Neural cell (in vitro differentiated cells): Measurements from ENCODE around the gene OLFM4. TPM values are rescaled to one million over a fixed set of nuclear protein-coding genes. Genes with fewer than 3 reads are reported as not detected.

ENCODE experiments used
- H2AFZ ChIP-seq: fragments of 200-600, 300-800 bp; sonication (generic), shearing (Covaris generic); 2 replicates; pipeline ENCODE4 v1.6.0; 2014; ENCODE audit warnings: low read depth, mild to moderate bottlenecking, antibody characterized with exemption, low read length, moderate library complexity
- H3F3A ChIP-seq: fragments of 200-600 bp; shearing (Covaris generic); 2 replicates; pipeline ENCODE4 v1.6.1; 2016; ENCODE audit warnings: mild to moderate bottlenecking, moderate library complexity, mixed read lengths, antibody characterized with exemption, low read length; ENCODE audit not compliant: insufficient read depth, poor library complexity, severe bottlenecking
- H3K27ac ChIP-seq: fragments of 200-600, 300-800 bp; sonication (generic), shearing (Covaris generic); 2 replicates; pipeline ENCODE4 v1.5.1; 2014; ENCODE audit warnings: mild to moderate bottlenecking, low read length, moderate library complexity
- H3K27me3 ChIP-seq: fragments of 300-800, 200-600 bp; sonication (generic), shearing (Covaris generic); 2 replicates; pipeline ENCODE4 v1.6.0; 2014; ENCODE audit warnings: mild to moderate bottlenecking, low read depth, low read length, moderate library complexity; ENCODE audit not compliant: insufficient read depth
- H3K36me3 ChIP-seq: fragments of 300-800, 200-600 bp; sonication (generic), shearing (Covaris generic); 2 replicates; pipeline ENCODE4 v1.5.1; 2014; ENCODE audit warnings: mild to moderate bottlenecking, antibody characterized with exemption, low read length, moderate library complexity; ENCODE audit not compliant: insufficient read depth
- H3K4me2 ChIP-seq: fragments of 300-800, 200-600 bp; sonication (generic), shearing (Covaris generic); 2 replicates; pipeline ENCODE4 v1.6.0; 2014; ENCODE audit warnings: mild to moderate bottlenecking, low read length
- H3K4me3 ChIP-seq: fragments of 300-800, 200-600 bp; sonication (generic), shearing (Covaris generic); 2 replicates; pipeline ENCODE4 v1.5.1; 2014; ENCODE audit warnings: mild to moderate bottlenecking, low read length, moderate library complexity
- H3K79me2 ChIP-seq: fragments of 200-600 bp; shearing (Covaris generic); replicated peaks from 2 replicates; pipeline ENCODE4 v1.6.0; 2014; ENCODE audit warnings: mild to moderate bottlenecking, low read length, moderate library complexity; ENCODE audit not compliant: insufficient read depth
- H3K9ac ChIP-seq: fragments of 300-800, 200-600 bp; sonication (generic), shearing (Covaris generic); 2 replicates; pipeline ENCODE4 v1.6.1; 2016; ENCODE audit warnings: mild to moderate bottlenecking, low read length, mixed read lengths
- H3K9me2 ChIP-seq: fragments of 200-600 bp; shearing (Covaris generic); 2 replicates; pipeline ENCODE4 v1.6.1; 2016; ENCODE audit warnings: mild to moderate bottlenecking, low read length, mixed read lengths; ENCODE audit not compliant: insufficient read depth
- H3K9me3 ChIP-seq: fragments of 200-600, 300-800 bp; sonication (generic), shearing (Covaris generic); 2 replicates; pipeline ENCODE4 v1.6.1; 2016; ENCODE audit warnings: mild to moderate bottlenecking, mixed run types, low read length, moderate library complexity, mixed read lengths
- H4K20me1 ChIP-seq: fragments of 200-600 bp; shearing (Covaris generic); 2 replicates; pipeline ENCODE4 v1.6.1; 2016; ENCODE audit warnings: mild to moderate bottlenecking, mixed run types; ENCODE audit not compliant: insufficient read depth
- CTCF ChIP-seq: fragments of 450-650 bp; IDR thresholded peaks from 2 replicates; pipeline ENCODE4 v1.5.1; 2014; ENCODE audit warnings: antibody characterized with exemption, mild to moderate bottlenecking, moderate library complexity; ENCODE audit not compliant: poor library complexity, severe bottlenecking
- EP300 ChIP-seq: fragments of 450-650 bp; conservative IDR thresholded peaks from 2 replicates; pipeline ENCODE4 v1.6.1; 2014; ENCODE audit warnings: antibody characterized with exemption, mild to moderate bottlenecking, moderate library complexity; ENCODE audit not compliant: poor library complexity, severe bottlenecking
- EZH2 ChIP-seq: fragments of 200-600, 300-800 bp; shearing (Covaris generic), sonication (generic); IDR thresholded peaks from 2 replicates; pipeline ENCODE4 v1.6.1; 2014; ENCODE audit warnings: antibody characterized with exemption, low read length, borderline replicate concordance, mild to moderate bottlenecking; ENCODE audit not compliant: insufficient read depth, poor library complexity, severe bottlenecking
- MXI1 ChIP-seq: fragments of 450-650 bp; conservative IDR thresholded peaks from 2 replicates; pipeline ENCODE4 v1.6.1; 2014; ENCODE audit warnings: antibody characterized with exemption, mild to moderate bottlenecking; ENCODE audit not compliant: poor library complexity, severe bottlenecking
- POLR2AphosphoS5 ChIP-seq: IDR thresholded peaks from 2 replicates; pipeline ENCODE4 v1.6.1; 2012
- RAD21 ChIP-seq: fragments of 450-650 bp; conservative IDR thresholded peaks from 2 replicates; pipeline ENCODE4 v1.6.1; 2014; ENCODE audit warnings: antibody characterized with exemption, mild to moderate bottlenecking, moderate library complexity
- REST ChIP-seq: IDR thresholded peaks from 2 replicates; pipeline ENCODE4 v1.6.1; 2012; ENCODE audit warnings: borderline replicate concordance
- SMC3 ChIP-seq: fragments of 450-650 bp; conservative IDR thresholded peaks from 2 replicates; pipeline ENCODE4 v1.6.1; 2014; ENCODE audit warnings: antibody characterized with exemption, mild to moderate bottlenecking, moderate library complexity; ENCODE audit not compliant: poor library complexity
- TAF1 ChIP-seq: IDR thresholded peaks from 2 replicates; pipeline ENCODE4 v1.6.1; 2012; ENCODE audit warnings: low read depth
- polyA plus RNA-seq: library from polyadenylated mRNA; depleted of rRNA; stranded (reverse); fragments of >200 nt; gene quantifications from 2 replicates; pipeline ENCODE4 v1.2.3, GENCODE V29; 2014

Gene OLFM4
- polyA plus RNA-seq, 1 donor from 2014 or later, result 0.46 TPM

DNA sequence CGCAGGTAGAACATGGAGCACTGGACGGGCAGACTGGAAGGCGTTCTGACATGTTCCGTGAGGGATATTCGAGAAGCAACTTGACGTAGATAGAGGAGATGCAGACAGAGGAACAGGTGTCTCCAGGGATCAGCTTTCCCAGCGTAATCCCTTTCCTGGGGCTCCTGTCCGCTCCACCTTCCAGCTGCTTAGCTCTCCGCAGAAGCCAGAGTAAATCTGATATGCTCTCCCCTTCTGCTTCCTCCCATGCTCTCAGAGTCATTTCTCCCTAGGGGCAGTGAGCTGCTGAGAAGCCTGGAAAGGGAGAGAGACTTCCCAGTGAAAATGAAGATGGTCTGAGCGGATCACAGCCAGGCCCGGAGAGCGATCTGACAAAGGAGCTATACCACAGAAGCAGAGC lies 23.0 kb upstream of the OLFM4 start:
- H4K20me1 ChIP-seq, result no peaks in the 10 kb centered on the region
- H3K4me3 ChIP-seq, result no peak overlapping the region
- H3K9me2 ChIP-seq, result no peaks in the 10 kb centered on the region
- H3K79me2 ChIP-seq, result no peaks in the 10 kb centered on the region
- no peak overlapping the region for H3K9ac ChIP-seq
- H3K36me3 ChIP-seq, result no peaks in the 10 kb centered on the region
- TF ChIP-seq POLR2AphosphoS5 (no peak), MXI1 (no peak), CTCF (no peak), EZH2 (no peak), RAD21 (no peak), REST (no peak), TAF1 (no peak), EP300 (no peak), SMC3 (no peak)
- H2AFZ ChIP-seq, result no peak overlapping the region
- no peak overlapping the region for H3K4me2 ChIP-seq
- H3K27me3 ChIP-seq, result no peaks in the 10 kb centered on the region
- H3K27ac ChIP-seq, result no peak overlapping the region
- no peaks in the 10 kb centered on the region for H3K9me3 ChIP-seq
- H3F3A ChIP-seq, result no peaks in the 10 kb centered on the region

DNA sequence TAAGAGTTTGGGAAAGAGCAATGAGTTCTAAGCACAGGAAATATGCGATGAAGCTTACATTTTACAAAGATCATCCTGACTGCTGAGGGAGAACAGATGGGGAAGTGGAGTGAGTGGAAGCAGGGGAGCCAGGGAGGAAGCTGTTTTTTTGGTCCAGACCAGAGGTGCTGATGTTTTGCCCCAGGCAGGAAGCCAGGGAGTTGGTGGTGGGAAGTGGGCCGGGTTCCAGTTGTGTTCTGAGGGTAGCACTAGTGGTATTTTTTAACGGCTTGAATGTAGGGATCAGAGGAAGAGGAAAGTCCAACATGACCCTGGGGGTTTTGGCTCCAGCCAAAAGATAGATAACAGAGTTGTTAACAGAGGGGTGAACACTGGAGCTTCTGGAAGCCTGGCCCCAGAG lies 20.7 kb upstream of the OLFM4 start:
- H3K4me2 ChIP-seq, result no peak overlapping the region
- no peak overlapping the region for H3K4me3 ChIP-seq
- no peak overlapping the region for H2AFZ ChIP-seq
- no peaks in the 10 kb centered on the region for H4K20me1 ChIP-seq
- no peak overlapping the region for H3K9ac ChIP-seq
- no peaks in the 10 kb centered on the region for H3K27me3 ChIP-seq
- no peaks in the 10 kb centered on the region for H3K36me3 ChIP-seq
- no peaks in the 10 kb centered on the region for H3K79me2 ChIP-seq
- H3K9me2 ChIP-seq, result no peaks in the 10 kb centered on the region
- H3F3A ChIP-seq, result no peaks in the 10 kb centered on the region
- H3K27ac ChIP-seq, result no peak overlapping the region
- H3K9me3 ChIP-seq, result no peaks in the 10 kb centered on the region
- TF ChIP-seq RAD21, result no peak
- TF ChIP-seq EZH2, result no peak
- no peak for TF ChIP-seq REST
- no peak for TF ChIP-seq MXI1
- no peak for TF ChIP-seq SMC3
- no peak for TF ChIP-seq TAF1
- TF ChIP-seq EP300, result no peak
- TF ChIP-seq CTCF, result no peak
- no peak for TF ChIP-seq POLR2AphosphoS5
